DND-41 (cell line): ENCODE measurements around the gene DLG2.

Source experiments
- CTCF ChIP-seq: IDR thresholded peaks from 2 replicates; pipeline ENCODE4 v1.5.1; 2012; ENCODE audit warnings: borderline replicate concordance, low read length, moderate library complexity, mild to moderate bottlenecking; ENCODE audit not compliant: poor library complexity, severe bottlenecking; ENCODE audit errors: extremely low read depth
- EZH2 ChIP-seq: IDR thresholded peaks from 3 replicates; pipeline ENCODE4 v1.6.1; 2012; ENCODE audit warnings: borderline replicate concordance, low read depth, mild to moderate bottlenecking, moderate library complexity, low read length, inconsistent platforms; ENCODE audit not compliant: severe bottlenecking

GRCh38 chr11:83558281-83558680 is 2068.9 kb downstream of the DLG2 start:
- TF ChIP-seq CTCF = no peak
- TF ChIP-seq EZH2 = no peak
